K562 (cell line): ENCODE results near the gene DDR1. TPM values are rescaled to one million over a fixed set of nuclear protein-coding genes. Genes with fewer than 3 reads are reported as not detected.

Source experiments
- DIDO1 ChIP-seq: fragments of 450-650 bp; IDR thresholded peaks from 2 replicates; pipeline ENCODE4 v1.6.1; 2016; ENCODE audit warnings: low read depth, missing biosample characterization, missing genetic modification characterization
- E2F3 ChIP-seq: fragments of 250-450 bp; sonication (Bioruptor Pico); IDR thresholded peaks from 2 replicates; pipeline ENCODE4 v1.4.0; 2020; ENCODE audit warnings: mild to moderate bottlenecking
- EHMT2 ChIP-seq: fragments of 450-650 bp; IDR thresholded peaks from 2 replicates; pipeline ENCODE4 v1.6.1; 2018; ENCODE audit warnings: antibody characterized with exemption
- EP300 ChIP-seq: IDR thresholded peaks from 2 replicates; pipeline ENCODE4 v1.6.1; 2012; ENCODE audit warnings: low read length, improper control_type of control experiment
- ETV1 ChIP-seq: fragments of 450-650 bp; conservative IDR thresholded peaks from 2 replicates; pipeline ENCODE4 v1.6.1; 2016; ENCODE audit warnings: missing genetic modification characterization, control low read depth, low read depth, missing compliant biosample characterization
- HMG20B ChIP-seq: fragments of 250-450 bp; sonication (Bioruptor Pico); IDR thresholded peaks from 2 replicates; pipeline ENCODE4 v1.5.0; 2021; ENCODE audit warnings: mild to moderate bottlenecking
- MEF2D ChIP-seq: conservative IDR thresholded peaks from 2 replicates; pipeline ENCODE4 v1.6.1; 2016; ENCODE audit warnings: low read depth, missing genetic modification characterization, missing compliant biosample characterization
- MTA1 ChIP-seq: fragments of 450-650 bp; IDR thresholded peaks from 2 replicates; pipeline ENCODE4 v1.6.1; 2017; ENCODE audit warnings: borderline replicate concordance
- MTA3 ChIP-seq: fragments of 450-650 bp; formaldehyde crosslinking; IDR thresholded peaks from 2 replicates; pipeline ENCODE4 v1.6.1; 2017; ENCODE audit warnings: mild to moderate bottlenecking, borderline replicate concordance
- NCOA2 ChIP-seq, 2 experiments: fragments of 450-650 bp; IDR thresholded peaks; 2 replicates each; pipeline ENCODE4 v1.6.1; 2018; ENCODE audit warnings: mild to moderate bottlenecking in 2 of 2, moderate library complexity in 1 of 2; ENCODE audit not compliant: partially characterized antibody in 2 of 2
- NEUROD1 ChIP-seq: fragments of 150-350 bp; IDR thresholded peaks from 2 replicates; pipeline ENCODE4 v1.6.1; 2014; ENCODE audit warnings: borderline replicate concordance, low read length, low read depth; ENCODE audit not compliant: partially characterized antibody
- NFE2L1 ChIP-seq: fragments of 450-650 bp; IDR thresholded peaks from 2 replicates; pipeline ENCODE4 v1.6.1; 2016; ENCODE audit warnings: missing genetic modification characterization, low read depth, mild to moderate bottlenecking, missing compliant biosample characterization, moderate library complexity, borderline replicate concordance
- PPARD ChIP-seq: fragments of 250-450 bp; sonication (Bioruptor Pico); IDR thresholded peaks from 2 replicates; pipeline ENCODE4 v1.8.0; 2022; ENCODE audit warnings: inconsistent platforms, mild to moderate bottlenecking, moderate library complexity
- SMAD1 ChIP-seq: fragments of 150-350 bp; IDR thresholded peaks from 2 replicates; pipeline ENCODE4 v1.6.1; 2014; ENCODE audit warnings: low read length, low read depth; ENCODE audit not compliant: partially characterized antibody
- SRSF9 ChIP-seq: fragments of 200-400 bp; formaldehyde crosslinking; IDR thresholded peaks from 2 replicates; pipeline ENCODE4 v1.6.1; 2017; ENCODE audit warnings: low read depth, low read length, borderline replicate concordance
- TAL1 ChIP-seq: fragments of 450-650 bp; IDR thresholded peaks from 2 replicates; pipeline ENCODE4 v1.6.1; 2016; ENCODE audit warnings: mild to moderate bottlenecking
- TCF7L2 ChIP-seq: fragments of 150-350 bp; IDR thresholded peaks from 2 replicates; pipeline ENCODE4 v1.6.1; 2016; ENCODE audit warnings: low read depth, mild to moderate bottlenecking, low read length, moderate library complexity
- ZC3H4 ChIP-seq: sonication (generic); formaldehyde crosslinking; IDR thresholded peaks from 2 replicates; pipeline ENCODE4 v1.9.0; 2021; ENCODE audit warnings: missing genetic modification reagents, borderline replicate concordance
- ZEB2 ChIP-seq: fragments of 450-650 bp; IDR thresholded peaks from 2 replicates; pipeline ENCODE4 v1.6.1; 2016
- ZNF212 ChIP-seq: fragments of 450-650 bp; formaldehyde crosslinking; IDR thresholded peaks from 2 replicates; pipeline ENCODE4 v1.4.0; 2020; ENCODE audit warnings: mild to moderate bottlenecking
- ZNF785 ChIP-seq: fragments of 250-450 bp; sonication (Bioruptor Pico); IDR thresholded peaks from 2 replicates; pipeline ENCODE4 v1.4.0; 2020; ENCODE audit warnings: mild to moderate bottlenecking
- polyA plus RNA-seq, 8 experiments: library from polyadenylated mRNA; depleted of rRNA in 4 of 8; stranded (reverse) in 5 of 8; unstranded in 3 of 8; fragments of >200 nt; fragmentation: Nextera tagmentation in 2 of 8; fragmentation: Illumina TruSeq in 1 of 8; extraction: Ambion mirVana in 2 of 8; extraction: Trizol in 1 of 8; gene quantifications; 2 replicates each; pipeline versions ENCODE4 v1.2.1 to v1.2.3, GENCODE V29; 2011 to 2014; ENCODE audit warnings: inconsistent platforms in 1 of 8, missing spikeins in 1 of 8
- total RNA-seq, 7 experiments: library from RNA; depleted of rRNA in 6 of 7; stranded (reverse); fragments of >200 nt in 6 of 7; fragmentation: Illumina TruSeq in 2 of 7; extraction: Trizol in 2 of 7; gene quantifications; 2 replicates each; pipeline versions ENCODE4 v1.2.1 to v1.2.3, GENCODE V29; 2011 to 2021; ENCODE audit warnings: low replicate concordance in 1 of 7
- TF ChIP-seq, protein P1 (sequence below), 2 experiments: fragments of 450-650 bp in 1 of 2; sonication (generic) in 1 of 2; formaldehyde crosslinking; conservative IDR thresholded peaks; 2 replicates each; pipeline versions ENCODE4 v1.4.0 to v1.8.1; 2020 to 2022; ENCODE audit warnings: mild to moderate bottlenecking in 1 of 2, missing genetic modification reagents in 1 of 2
- TF ChIP-seq, protein P2 (sequence below), 2 experiments: fragments of 200-800 bp in 1 of 2; sonication (Bioruptor generic) in 1 of 2; sonication (generic) in 1 of 2; formaldehyde crosslinking in 1 of 2; IDR thresholded peaks in 1 of 2; conservative IDR thresholded peaks in 1 of 2; 2 replicates each; pipeline versions ENCODE4 v1.5.0 to v1.6.1; 2016 to 2020; ENCODE audit warnings: missing compliant biosample characterization in 1 of 2, missing genetic modification characterization in 1 of 2, missing genetic modification reagents in 1 of 2
- TF ChIP-seq, protein P3 (sequence below): sonication (generic); formaldehyde crosslinking; IDR thresholded peaks from 2 replicates; pipeline ENCODE4 v1.8.0; 2023; ENCODE audit warnings: mild to moderate bottlenecking, missing genetic modification reagents

Gene DDR1
- total and polyA plus RNA-seq, 9 of the 15 experiments (the other 6 are each of a cell fraction or from before 2014, with no cell fraction given), result 1.4 to 44.6 (median 12.2) TPM

DNA sequence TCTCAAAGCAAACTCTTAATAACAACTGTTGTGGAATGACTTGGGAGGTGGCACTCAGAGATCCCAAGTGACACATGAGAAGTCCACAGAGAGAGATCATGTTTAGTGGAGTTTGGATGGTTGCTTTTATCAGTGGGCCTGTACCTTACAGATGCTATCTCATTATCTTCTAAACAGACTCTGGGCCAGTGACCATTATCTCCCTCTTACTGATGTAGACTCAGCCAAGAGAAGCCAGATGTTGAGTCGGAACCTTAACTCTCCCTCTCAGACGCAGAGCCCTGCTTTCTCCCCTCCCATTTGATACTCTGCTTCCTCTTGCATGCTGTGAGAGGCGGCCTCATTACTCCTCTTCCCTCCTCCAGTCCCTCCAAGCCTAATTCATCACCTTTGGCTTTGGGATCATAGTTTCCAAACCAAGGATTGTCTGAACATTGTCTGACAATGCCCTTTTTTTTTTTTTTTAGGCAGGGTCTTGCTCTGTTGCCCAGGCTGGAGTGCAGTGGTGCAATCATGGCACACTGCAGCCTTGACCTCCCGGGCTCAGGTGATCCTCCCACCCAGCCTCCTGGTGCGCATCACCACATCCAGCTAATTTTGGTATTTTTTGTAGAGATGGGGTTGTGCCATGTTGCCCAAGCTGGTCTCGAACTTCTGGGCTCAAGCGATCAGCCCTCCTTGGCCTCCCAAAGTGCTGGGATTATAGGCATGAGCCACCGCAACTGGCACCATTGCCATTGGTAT is 4.5 kb upstream of the DDR1 start (continued):
- no peak for TF ChIP-seq NCOA2 (IDR thresholded peaks at IDR 0.05; ENCODE audit: partially characterized antibody in 2 of 2)
- TF ChIP-seq NFE2L1 (tag), result no peak
- TF ChIP-seq TAL1, result peak; percentile 82
- no peak for TF ChIP-seq TCF7L2
- TF ChIP-seq MTA1, result peak; percentile 50; the same call in 1 of the 2 replicates
- no peak for TF ChIP-seq PPARD
- TF ChIP-seq ZC3H4, result no peak
- TF ChIP-seq, protein P1, sequence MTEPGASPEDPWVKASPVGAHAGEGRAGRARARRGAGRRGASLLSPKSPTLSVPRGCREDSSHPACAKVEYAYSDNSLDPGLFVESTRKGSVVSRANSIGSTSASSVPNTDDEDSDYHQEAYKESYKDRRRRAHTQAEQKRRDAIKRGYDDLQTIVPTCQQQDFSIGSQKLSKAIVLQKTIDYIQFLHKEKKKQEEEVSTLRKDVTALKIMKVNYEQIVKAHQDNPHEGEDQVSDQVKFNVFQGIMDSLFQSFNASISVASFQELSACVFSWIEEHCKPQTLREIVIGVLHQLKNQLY (CRISPR knock-in tag; conservative IDR thresholded peaks at IDR 0.05), result no peak
- TF ChIP-seq SRSF9, result no peak
- no peak for TF ChIP-seq SMAD1
- TF ChIP-seq DIDO1 (tag), result no peak
- TF ChIP-seq HMG20B (CRISPR knock-in tag), result no peak
- no peak for TF ChIP-seq E2F3 (CRISPR knock-in tag)
- TF ChIP-seq MTA3, result 0 out of 2 replicates have a peak, but pooled peaks have one; percentile 19
- TF ChIP-seq NEUROD1, result no peak
- peak; percentile 92 for TF ChIP-seq ZEB2
- TF ChIP-seq, protein P2, sequence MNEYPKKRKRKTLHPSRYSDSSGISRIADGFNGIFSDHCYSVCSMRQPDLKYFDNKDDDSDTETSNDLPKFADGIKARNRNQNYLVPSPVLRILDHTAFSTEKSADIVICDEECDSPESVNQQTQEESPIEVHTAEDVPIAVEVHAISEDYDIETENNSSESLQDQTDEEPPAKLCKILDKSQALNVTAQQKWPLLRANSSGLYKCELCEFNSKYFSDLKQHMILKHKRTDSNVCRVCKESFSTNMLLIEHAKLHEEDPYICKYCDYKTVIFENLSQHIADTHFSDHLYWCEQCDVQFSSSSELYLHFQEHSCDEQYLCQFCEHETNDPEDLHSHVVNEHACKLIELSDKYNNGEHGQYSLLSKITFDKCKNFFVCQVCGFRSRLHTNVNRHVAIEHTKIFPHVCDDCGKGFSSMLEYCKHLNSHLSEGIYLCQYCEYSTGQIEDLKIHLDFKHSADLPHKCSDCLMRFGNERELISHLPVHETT (CRISPR knock-in tag; conservative IDR thresholded peaks at IDR 0.05 in 1 of 2, IDR thresholded peaks at IDR 0.05 in 1 of 2), result no peak
- TF ChIP-seq MEF2D, result peak; percentile 63; the same call in 1 of the 2 replicates
- TF ChIP-seq ZNF212 (CRISPR knock-in tag), result no peak
- no peak for TF ChIP-seq EHMT2
- TF ChIP-seq EP300, result peak; percentile 76
- TF ChIP-seq ETV1, result no peak
- no peak for TF ChIP-seq ZNF785 (CRISPR knock-in tag)
- TF ChIP-seq, protein P3, sequence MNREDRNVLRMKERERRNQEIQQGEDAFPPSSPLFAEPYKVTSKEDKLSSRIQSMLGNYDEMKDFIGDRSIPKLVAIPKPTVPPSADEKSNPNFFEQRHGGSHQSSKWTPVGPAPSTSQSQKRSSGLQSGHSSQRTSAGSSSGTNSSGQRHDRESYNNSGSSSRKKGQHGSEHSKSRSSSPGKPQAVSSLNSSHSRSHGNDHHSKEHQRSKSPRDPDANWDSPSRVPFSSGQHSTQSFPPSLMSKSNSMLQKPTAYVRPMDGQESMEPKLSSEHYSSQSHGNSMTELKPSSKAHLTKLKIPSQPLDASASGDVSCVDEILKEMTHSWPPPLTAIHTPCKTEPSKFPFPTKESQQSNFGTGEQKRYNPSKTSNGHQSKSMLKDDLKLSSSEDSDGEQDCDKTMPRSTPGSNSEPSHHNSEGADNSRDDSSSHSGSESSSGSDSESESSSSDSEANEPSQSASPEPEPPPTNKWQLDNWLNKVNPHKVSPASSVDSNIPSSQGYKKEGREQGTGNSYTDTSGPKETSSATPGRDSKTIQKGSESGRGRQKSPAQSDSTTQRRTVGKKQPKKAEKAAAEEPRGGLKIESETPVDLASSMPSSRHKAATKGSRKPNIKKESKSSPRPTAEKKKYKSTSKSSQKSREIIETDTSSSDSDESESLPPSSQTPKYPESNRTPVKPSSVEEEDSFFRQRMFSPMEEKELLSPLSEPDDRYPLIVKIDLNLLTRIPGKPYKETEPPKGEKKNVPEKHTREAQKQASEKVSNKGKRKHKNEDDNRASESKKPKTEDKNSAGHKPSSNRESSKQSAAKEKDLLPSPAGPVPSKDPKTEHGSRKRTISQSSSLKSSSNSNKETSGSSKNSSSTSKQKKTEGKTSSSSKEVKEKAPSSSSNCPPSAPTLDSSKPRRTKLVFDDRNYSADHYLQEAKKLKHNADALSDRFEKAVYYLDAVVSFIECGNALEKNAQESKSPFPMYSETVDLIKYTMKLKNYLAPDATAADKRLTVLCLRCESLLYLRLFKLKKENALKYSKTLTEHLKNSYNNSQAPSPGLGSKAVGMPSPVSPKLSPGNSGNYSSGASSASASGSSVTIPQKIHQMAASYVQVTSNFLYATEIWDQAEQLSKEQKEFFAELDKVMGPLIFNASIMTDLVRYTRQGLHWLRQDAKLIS (CRISPR knock-in tag), result no peak
